GM19238 (cell line): ENCODE measurements around the gene TXLNB.

Source experiments
- DNase-seq: peaks from one replicate; pipeline ENCODE4 v3.0.0; 2011; ENCODE audit warnings: low spot score; ENCODE audit not compliant: insufficient read length

TXLNB gene

GRCh38 chr6:139291813-139292619, at the start of gene TXLNB:
TSS of gene TXLNB (minus strand) at chr6:139291998. CDS start at chr6:139288899, 3,099 bp downstream.
- peak; percentile 28 for DNase-seq

GRCh38 chr6:139341060-139341459, 49.3 kb upstream of the TXLNB start:
- no peak for DNase-seq

DNA sequence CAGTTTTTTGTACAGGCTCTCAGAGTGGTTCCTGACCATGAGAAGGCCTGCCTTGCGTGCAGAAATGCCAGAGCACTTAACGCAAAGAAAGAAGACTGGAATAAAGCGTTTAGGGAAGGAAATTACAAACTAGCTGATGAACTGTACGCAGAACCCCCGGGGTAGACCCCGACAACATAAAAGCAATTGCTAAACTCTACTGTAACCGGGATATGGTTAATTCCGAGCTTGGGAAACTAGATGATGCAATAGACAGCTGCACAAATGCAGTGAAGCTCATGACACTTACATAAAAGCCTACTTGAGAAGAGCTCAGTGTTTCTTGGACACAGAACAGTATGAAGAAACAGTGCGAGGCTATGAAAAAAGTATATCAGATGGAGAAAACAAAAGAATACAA, 47.0 kb upstream of the TXLNB start:
- DNase-seq, result no peak

DNA sequence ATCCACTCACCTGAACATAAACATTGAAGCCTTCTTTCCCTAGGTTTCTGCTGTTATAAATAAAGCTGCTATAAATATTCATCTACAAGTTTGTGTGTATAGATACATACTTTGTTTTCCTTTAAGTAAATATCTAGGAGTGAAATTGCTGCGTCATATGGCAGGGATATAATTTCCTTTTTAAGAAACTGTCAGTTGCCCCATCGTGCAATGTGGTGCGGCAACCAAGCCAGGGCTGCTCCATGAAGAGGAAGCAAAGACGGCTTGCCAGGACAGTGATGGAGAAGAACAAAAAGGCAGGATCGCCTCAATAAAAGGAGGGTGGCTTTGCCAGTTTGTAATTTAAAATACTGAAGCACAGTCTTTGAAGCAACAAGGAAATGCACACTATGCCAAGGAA, 46.0 kb upstream of the TXLNB start:
- DNase-seq, result no peak

- no peak for DNase-seq
Observed at GRCh38 chr6:139337001-139337400, 45.2 kb upstream of the TXLNB start.

- no peak for DNase-seq
Observed at GRCh38 chr6:139336488-139336887, 44.7 kb upstream of the TXLNB start.

DNA sequence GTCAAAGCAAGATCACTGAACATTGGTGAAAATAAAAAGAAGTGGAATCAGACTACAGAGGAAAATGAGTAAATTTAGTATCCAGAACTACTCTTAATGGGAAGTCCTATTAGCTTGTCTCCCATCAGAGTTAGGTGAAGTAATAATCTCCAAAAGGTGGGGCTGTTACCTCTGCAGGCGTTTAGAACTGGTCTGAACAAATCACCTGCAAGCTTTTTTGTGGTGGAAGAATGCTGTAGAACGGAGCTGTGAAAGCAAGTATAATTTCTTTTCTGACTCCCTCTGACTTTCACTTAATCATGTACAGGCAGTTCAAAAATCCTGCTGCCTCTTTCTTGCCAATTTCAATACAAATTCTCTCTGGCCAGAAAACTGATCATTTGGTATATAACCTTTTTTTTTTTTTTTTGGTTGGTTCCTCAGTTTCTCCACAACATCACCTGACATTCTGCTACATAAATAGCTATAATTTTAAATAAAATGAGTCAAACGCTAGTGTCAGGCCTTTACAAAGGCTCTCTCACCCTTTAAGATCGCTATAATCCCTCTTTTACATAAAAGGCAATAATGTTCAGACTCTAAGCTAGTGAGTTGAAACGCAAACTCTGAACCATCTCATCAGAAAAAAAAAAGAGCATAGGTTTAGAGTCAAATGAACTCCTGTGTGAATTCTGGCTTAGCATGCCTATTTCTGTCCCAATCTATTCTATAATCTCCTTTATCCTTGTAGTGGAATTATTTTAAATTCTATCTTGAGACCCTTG, 43.8 kb upstream of the TXLNB start:
- no peak for DNase-seq

DNA sequence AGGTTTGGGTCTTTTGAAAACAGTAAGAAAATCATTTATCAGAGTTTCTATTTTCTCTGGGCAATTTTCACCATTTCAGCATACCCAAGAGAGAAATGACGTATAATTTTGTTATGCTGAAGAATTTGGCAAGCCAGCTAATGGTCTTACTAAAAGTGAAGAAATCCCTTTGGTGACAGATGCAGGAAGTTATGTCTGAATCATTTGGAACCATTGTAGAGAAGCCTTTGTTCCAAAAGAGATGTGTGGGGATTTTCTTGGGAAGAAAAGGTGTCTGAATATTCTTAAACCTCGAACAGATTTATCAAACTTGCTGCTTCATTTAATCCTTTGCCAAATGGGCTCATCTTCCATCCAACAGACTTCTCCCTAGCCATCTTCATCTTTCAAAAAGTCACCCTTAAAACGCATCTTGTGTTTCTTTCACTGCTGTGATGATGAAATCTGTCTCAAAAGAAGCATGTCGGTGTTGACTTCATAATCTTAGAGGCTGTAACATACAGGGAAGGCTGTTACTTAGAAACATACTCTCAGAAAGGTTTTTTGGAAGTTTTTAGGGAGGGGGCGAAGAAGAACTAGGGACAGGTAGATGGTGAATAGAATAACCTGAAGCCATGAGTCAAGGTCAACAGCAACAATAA, 43.1 kb upstream of the TXLNB start:
- no peak for DNase-seq

GRCh38 chr6:139330826-139331500, 39.2 kb upstream of the TXLNB start:
- no peak for DNase-seq

- no peak for DNase-seq
Observed at GRCh38 chr6:139330306-139330705, 38.5 kb upstream of the TXLNB start.

- no peak for DNase-seq
Observed at GRCh38 chr6:139329224-139329623, 37.4 kb upstream of the TXLNB start.

GRCh38 chr6:139327038-139327437, 35.2 kb upstream of the TXLNB start:
- DNase-seq, result no peak

- DNase-seq, result no peak
Observed at GRCh38 chr6:139325686-139326085, 33.9 kb upstream of the TXLNB start.

- DNase-seq, result no peak
Observed at GRCh38 chr6:139325125-139325524, 33.3 kb upstream of the TXLNB start.

DNA sequence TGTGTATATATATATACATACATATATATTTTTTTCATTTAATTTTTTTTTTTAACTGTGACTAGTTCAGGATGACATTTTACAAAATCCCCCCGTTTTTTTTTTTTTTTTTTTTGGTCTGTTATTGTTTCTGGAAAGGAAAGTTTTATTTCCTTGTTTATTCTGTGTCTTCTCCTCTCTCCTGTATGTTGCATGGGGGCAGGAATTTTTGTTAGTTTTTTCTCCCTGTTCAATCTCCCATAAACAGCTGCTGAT, 32.4 kb upstream of the TXLNB start:
- no peak for DNase-seq

GRCh38 chr6:139323511-139324300, 31.9 kb upstream of the TXLNB start:
- peak; percentile 34 for DNase-seq

DNA sequence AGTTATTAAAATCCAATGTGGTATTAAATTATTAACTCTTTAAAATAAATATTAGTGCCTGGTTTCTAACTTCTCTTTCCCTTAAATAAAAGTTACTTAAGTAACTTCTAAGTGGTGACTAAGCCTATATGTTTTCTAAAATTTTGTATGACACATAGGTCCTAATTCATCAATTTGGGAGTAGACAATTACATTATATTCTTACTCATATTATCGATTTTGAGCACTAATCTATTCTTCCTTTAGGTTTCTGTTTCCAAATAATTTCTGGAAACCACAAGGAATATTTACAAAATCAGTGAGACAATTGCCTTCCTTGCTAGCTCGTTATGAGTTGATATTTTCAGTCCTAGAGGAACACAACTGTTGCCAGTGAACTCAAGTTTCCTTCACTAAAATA, 28.3 kb upstream of the TXLNB start:
- DNase-seq, result no peak

GRCh38 chr6:139316622-139317317, 25.0 kb upstream of the TXLNB start:
- DNase-seq, result no peak

- DNase-seq, result no peak
Observed at GRCh38 chr6:139313784-139314545, 22.2 kb upstream of the TXLNB start.

DNA sequence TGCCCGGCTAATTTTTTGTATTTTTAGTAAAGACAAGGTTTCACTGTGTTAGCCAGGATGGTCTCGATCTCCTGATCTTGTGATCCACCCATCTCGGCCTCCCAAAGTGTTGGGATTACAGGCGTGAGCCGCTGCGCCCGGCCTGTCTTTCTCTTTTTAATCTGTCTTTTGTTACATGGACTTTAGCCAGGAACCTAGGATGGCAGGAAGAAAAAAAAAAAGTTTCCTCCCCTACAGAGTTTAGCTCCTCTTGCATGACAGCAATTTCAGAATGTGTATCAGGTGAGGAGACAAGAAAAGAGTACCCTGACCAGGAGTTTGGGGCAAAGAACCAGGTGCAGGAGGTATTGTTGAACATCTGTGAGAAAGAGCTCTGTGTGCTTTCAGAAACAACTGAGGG, 21.4 kb upstream of the TXLNB start:
- no peak for DNase-seq
